Measurements from ENCODE around the gene CNTRL. TPM values are rescaled to one million over a fixed set of nuclear protein-coding genes. Genes with fewer than 3 reads are reported as not detected.
A peak's percentile ranks its signal among the peaks of the same experiment; 100 is the strongest.
"Not testable (repeated sequence)": the region's sequence is repeated elsewhere in the genome, so short reads cannot be mapped to it uniquely, and the experiment has no call there.

CNTRL gene
- polyA plus RNA-seq, 2 of the 4 experiments (the other 2 are of a cell fraction): 5.1 to 15.0 TPM

- ChIA-PET CTCF (interaction anchor here (0.8 to 1.1 kb wide), 2 partner anchors 10 to 34 kb away, joined by 3 to 4 read pairs; no protein-coding TSS in a partner anchor), POLR2A (no interaction called here)
- H3K27ac ChIP-seq: no peak overlapping the region
- TF ChIP-seq MAFK (IDR thresholded peaks at IDR 0.05; ENCODE audit: partially characterized antibody): peak; percentile 94
- no peak for TF ChIP-seq JUNB (IDR thresholded peaks at IDR 0.05)
- H3K9me3 ChIP-seq: no peaks in the 10 kb centered on the region
- no peak for DNase-seq (ENCODE audit: low read depth in 1 of 2, low spot score in 1 of 2)
- H3K4me2 ChIP-seq: peak overlapping the region; percentile 51; the same call in 2 of the 3 replicates
- WGBS (ENCODE audit: missing lambda C conversion rate): 80% methylated on average over 6 of the region's 6 CpGs
- no peak overlapping the region for H3K4me3 ChIP-seq
- peaks cover 41% of the 10 kb centered on the region for H3K4me1 ChIP-seq
- ATAC-seq: no peak
- no peak for FAIRE-seq
Observed at GRCh38 chr9:121178676-121179372, 104.1 kb downstream of the CNTRL start.

- H3K27ac ChIP-seq, H3K9me3 ChIP-seq, CTCF ChIA-PET, H3K4me3 ChIP-seq, FAIRE-seq, POLR2A ChIA-PET: not testable (repeated sequence)
- Histone ChIP-seq H3K4me2 (peak overlapping the region; percentile 51; the same call in 2 of the 3 replicates), H3K4me1 (peaks cover 46% of the 10 kb centered on the region)
- ATAC-seq: peak in 1 of 2 experiments; percentile 35; a peak in 1 of 6 replicates
- 22% methylated on average over 1 of the region's 1 CpG for WGBS (ENCODE audit: missing lambda C conversion rate)
- peak in 1 of 2 experiments; percentile 22 for DNase-seq (ENCODE audit: low read depth in 1 of 2, low spot score in 1 of 2)
- peak in 1 of 2 experiments; percentile 55; a peak in 2 of 4 replicates for TF ChIP-seq CEBPB (IDR thresholded peaks at IDR 0.05)
Observed at GRCh38 chr9:121179373-121179721, 104.6 kb downstream of the CNTRL start.

- CTCF ChIA-PET: interaction anchor here (0.7 to 1.5 kb wide), 3 partner anchors 9 to 33 kb away, joined by 3 to 7 read pairs (median 3); no protein-coding TSS in a partner anchor
- no peak for FAIRE-seq
- Histone ChIP-seq H3K27ac (no peak overlapping the region), H3K4me2 (peak overlapping the region; percentile 51; the same call in 2 of the 3 replicates), H3K4me3 (no peak overlapping the region), H3K4me1 (peaks cover 49% of the 10 kb centered on the region), H3K9me3 (no peaks in the 10 kb centered on the region)
- 52% methylated on average over 3 of the region's 3 CpGs for WGBS (ENCODE audit: missing lambda C conversion rate)
- ATAC-seq: peak in 1 of 2 experiments; percentile 42; a peak in 3 of 6 replicates
- POLR2A ChIA-PET: no interaction called here
- TF ChIP-seq, protein P1, sequence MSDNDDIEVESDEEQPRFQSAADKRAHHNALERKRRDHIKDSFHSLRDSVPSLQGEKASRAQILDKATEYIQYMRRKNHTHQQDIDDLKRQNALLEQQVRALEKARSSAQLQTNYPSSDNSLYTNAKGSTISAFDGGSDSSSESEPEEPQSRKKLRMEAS (IDR thresholded peaks at IDR 0.05): no peak
- peak; percentile 41 for TF ChIP-seq MAFK (IDR thresholded peaks at IDR 0.05; ENCODE audit: partially characterized antibody)
- DNase-seq (ENCODE audit: low read depth in 1 of 2, low spot score in 1 of 2): no peak
Observed at GRCh38 chr9:121179930-121180681, 105.4 kb downstream of the CNTRL start.

GRCh38 chr9:121182101-121182836 is 107.5 kb downstream of the CNTRL start:
- Histone ChIP-seq H3K4me3 (no peak overlapping the region; the same call in 2 of the 3 replicates), H3K4me1 (peaks cover 51% of the 10 kb centered on the region), H3K9me3 (no peaks in the 10 kb centered on the region), H3K4me2 (peak overlapping the region; percentile 59), H3K27ac (0 out of 6 replicates have a peak overlapping the region, but pooled peaks of 1 of the 2 experiments have one; percentile 15)
- 84% methylated on average over 3 of the region's 3 CpGs for WGBS (ENCODE audit: missing lambda C conversion rate)
- POLR2A ChIA-PET: interaction anchor here (0.6 kb wide), 1 partner anchor 13 kb away, joined by 4 read pairs; no protein-coding TSS in a partner anchor
- FAIRE-seq (no peak), DNase-seq (ENCODE audit: low read depth in 1 of 2, low spot score in 1 of 2) (no peak), ATAC-seq (no peak)
- CTCF ChIA-PET: interaction anchor here (0.7 to 1.6 kb wide), 4 partner anchors 12 to 20 kb away, joined by 3 to 5 read pairs (median 3); no protein-coding TSS in a partner anchor
- TF ChIP-seq NPAS2 (CRISPR knock-in tag; IDR thresholded peaks at IDR 0.05; ENCODE audit: borderline replicate concordance) (no peak), MAZ (IDR thresholded peaks at IDR 0.05; ENCODE audit: borderline replicate concordance, low read depth, low read length) (no peak)

GRCh38 chr9:121182989-121183388 is 108.2 kb downstream of the CNTRL start:
- DNase-seq (ENCODE audit: low read depth in 1 of 2, low spot score in 1 of 2) (no peak), FAIRE-seq (no peak), ATAC-seq (no peak)
- Histone ChIP-seq H3K4me2 (peak overlapping the region; percentile 59), H3K4me1 (peaks cover 58% of the 10 kb centered on the region), H3K9me3 (no peaks in the 10 kb centered on the region), H3K27ac (0 out of 6 replicates have a peak overlapping the region, but pooled peaks of 1 of the 2 experiments have one; percentile 15), H3K4me3 (no peak overlapping the region; the same call in 2 of the 3 replicates)
- TF ChIP-seq HEYL (CRISPR knock-in tag; IDR thresholded peaks at IDR 0.05): no peak
- no peak for TF ChIP-seq USF2 (IDR thresholded peaks at IDR 0.05)
- TF ChIP-seq RCOR1 (IDR thresholded peaks at IDR 0.05; ENCODE audit: low read depth, low read length): no peak
- no peak for TF ChIP-seq POLR2A (IDR thresholded peaks at IDR 0.05; ENCODE audit: low read length)
- TF ChIP-seq RARB (CRISPR knock-in tag; IDR thresholded peaks at IDR 0.05): no peak
- no peak for TF ChIP-seq MAZ (IDR thresholded peaks at IDR 0.05; ENCODE audit: borderline replicate concordance, low read depth, low read length)
- no peak for TF ChIP-seq HDAC2 (IDR thresholded peaks at IDR 0.05)
- TF ChIP-seq, protein P1 (IDR thresholded peaks at IDR 0.05): no peak
- TF ChIP-seq SREBF2 (IDR thresholded peaks at IDR 0.05): no peak
- ChIA-PET POLR2A (no interaction called here), CTCF (interaction anchor here (1.6 kb wide), 1 partner anchor 12 kb away, joined by 5 read pairs; no protein-coding TSS in a partner anchor)
